Panc1 (cell line): ENCODE results near the gene C1orf146.

Experiments
- SIN3A ChIP-seq: IDR thresholded peaks from 2 replicates; pipeline ENCODE4 v1.6.1; 2012; ENCODE audit warnings: low read depth, mild to moderate bottlenecking, low read length, moderate library complexity, borderline replicate concordance; ENCODE audit not compliant: insufficient read depth
- TCF7L2 ChIP-seq: IDR thresholded peaks from 2 replicates; pipeline ENCODE4 v1.6.1; 2011; ENCODE audit warnings: mild to moderate bottlenecking, low read depth, low read length, inconsistent platforms
- TF ChIP-seq, protein P1 (sequence below): fragments of 450-650 bp; IDR thresholded peaks from 2 replicates; pipeline ENCODE4 v1.5.1; 2017; ENCODE audit warnings: mild to moderate bottlenecking

- TF ChIP-seq, protein P1, sequence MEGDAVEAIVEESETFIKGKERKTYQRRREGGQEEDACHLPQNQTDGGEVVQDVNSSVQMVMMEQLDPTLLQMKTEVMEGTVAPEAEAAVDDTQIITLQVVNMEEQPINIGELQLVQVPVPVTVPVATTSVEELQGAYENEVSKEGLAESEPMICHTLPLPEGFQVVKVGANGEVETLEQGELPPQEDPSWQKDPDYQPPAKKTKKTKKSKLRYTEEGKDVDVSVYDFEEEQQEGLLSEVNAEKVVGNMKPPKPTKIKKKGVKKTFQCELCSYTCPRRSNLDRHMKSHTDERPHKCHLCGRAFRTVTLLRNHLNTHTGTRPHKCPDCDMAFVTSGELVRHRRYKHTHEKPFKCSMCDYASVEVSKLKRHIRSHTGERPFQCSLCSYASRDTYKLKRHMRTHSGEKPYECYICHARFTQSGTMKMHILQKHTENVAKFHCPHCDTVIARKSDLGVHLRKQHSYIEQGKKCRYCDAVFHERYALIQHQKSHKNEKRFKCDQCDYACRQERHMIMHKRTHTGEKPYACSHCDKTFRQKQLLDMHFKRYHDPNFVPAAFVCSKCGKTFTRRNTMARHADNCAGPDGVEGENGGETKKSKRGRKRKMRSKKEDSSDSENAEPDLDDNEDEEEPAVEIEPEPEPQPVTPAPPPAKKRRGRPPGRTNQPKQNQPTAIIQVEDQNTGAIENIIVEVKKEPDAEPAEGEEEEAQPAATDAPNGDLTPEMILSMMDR: no peak
- TF ChIP-seq TCF7L2 (no peak), SIN3A (no peak)
These were observed 6.5 kb upstream of the C1orf146 start for GRCh38 chr1:92211166-92211565.
